GM20000 (cell line): ENCODE results near the gene TFCP2L1.

Experiments used
- DNase-seq: peaks from one replicate; pipeline ENCODE4 v3.0.0; 2012; ENCODE audit warnings: low spot score
- CTCF ChIP-seq: IDR thresholded peaks from 2 replicates; pipeline ENCODE4 v1.5.1; 2012; ENCODE audit warnings: mild to moderate bottlenecking, control low read depth; ENCODE audit errors: extremely low read depth, missing control alignments

TFCP2L1 gene

GRCh38 chr2:121287146-121287798 is 2.3 kb upstream of the TFCP2L1 start:
- TF ChIP-seq CTCF = no peak
- no peak for DNase-seq

- no peak for TF ChIP-seq CTCF
- DNase-seq = no peak
These were observed 1.5 kb upstream of the TFCP2L1 start for GRCh38 chr2:121286506-121286905.

DNA sequence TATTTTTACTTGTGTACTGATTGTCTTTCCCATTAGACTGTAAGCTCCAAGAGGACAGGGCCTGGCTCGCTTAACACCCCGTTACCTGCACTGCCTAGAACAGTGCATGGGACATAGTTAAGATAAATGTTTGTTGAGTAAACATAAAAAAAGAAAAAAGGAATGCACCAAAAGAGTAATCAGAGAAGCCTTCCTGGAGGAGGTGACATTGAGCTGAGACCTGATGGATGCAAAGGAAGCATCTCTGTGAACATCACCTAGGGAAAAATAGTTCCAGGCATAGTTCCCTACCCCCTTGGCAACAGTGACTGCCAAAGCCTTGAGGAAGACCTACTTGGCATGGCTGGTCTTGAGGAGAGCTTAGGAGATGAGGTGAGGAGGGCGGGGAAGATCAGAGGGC is 924 bp upstream of the TFCP2L1 start:
- no peak for TF ChIP-seq CTCF
- no peak for DNase-seq

DNA sequence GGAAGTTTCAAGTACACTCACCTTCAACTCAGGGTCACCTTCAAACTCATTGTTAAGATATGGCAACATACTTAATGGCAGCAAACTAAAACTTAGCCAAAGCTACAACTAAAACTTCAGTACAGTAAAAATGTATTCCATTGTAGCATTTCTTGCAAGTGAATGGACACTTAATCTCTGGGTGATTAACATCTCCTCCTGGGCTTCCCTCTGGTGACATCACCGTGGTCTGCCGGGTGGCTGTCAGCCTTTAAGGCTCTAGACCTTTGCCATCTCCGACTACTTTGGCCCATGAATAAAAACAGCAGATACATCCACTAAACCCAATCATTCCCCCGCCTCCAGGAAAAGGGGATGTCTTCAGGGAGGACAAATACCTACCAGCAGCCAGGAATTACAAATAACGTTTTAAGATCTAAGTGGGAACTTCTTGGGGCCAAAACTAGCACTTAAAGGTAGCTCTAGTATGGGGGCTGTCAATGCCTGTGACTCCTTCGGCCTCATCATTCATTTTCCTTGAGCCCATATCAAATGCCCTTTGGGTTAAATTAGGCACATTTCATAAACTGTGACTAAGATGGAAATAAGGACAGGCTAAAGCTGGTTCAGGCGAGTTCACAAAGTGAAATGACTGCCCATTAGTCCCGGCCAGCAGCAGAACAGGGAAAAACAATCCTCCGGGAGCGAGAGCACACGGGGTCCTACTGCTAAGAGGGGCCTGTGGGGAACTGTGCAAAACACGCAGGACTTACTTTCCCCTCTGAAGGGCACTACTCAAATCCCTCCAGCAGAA is 1.1 kb downstream of the TFCP2L1 start:
- TF ChIP-seq CTCF = no peak
- DNase-seq = peak; percentile 34

DNA sequence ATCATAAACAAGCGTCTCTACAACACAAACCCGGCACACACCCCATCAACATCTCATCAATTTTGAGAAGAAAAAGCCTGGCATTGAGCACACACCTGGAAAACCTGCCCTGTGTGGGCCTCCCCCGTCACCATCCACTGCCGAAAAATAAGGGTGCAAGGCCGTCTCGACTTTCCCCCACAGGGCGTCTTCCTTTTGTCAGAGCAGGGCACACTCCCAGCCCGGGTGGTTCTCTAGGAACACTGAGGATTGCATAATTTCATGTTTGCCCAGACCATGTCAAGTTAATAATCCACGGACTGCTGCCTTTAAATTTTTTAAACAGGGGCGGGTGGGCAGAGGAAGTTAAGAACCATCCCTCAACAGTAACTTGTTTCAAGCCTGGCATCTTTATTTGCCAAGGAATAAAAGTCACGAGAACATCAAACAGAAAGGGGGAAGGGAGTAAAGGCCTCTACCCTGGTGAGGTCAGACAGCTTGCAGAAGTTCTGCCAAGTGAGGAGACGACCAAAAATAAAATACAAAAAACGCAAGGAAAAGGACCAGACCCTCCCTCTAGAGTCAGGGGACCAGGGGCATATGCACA is 2.1 kb downstream of the TFCP2L1 start:
- DNase-seq = no peak
- no peak for TF ChIP-seq CTCF

DNA sequence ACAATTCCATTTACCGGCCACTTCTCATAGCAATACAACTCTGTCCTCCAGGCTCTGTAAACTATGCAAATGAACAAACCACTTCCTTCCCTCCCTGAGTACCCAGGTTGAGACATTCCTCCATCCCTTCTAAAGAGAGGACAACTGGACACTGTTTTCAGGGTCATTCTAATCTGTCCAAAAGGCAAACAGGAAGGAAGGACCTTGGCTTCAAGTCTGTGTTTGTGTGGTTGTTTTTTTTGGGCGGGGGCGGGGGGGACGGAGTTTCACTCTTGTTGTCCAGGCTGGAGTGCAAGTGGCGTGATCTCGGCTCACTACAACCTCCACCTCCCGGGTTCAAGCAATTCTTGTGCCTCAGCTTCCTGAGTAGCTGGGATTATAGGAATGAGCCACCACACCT is 3.3 kb downstream of the TFCP2L1 start:
- no peak for TF ChIP-seq CTCF
- no peak for DNase-seq

GRCh38 chr2:121281107-121281506 is 3.9 kb downstream of the TFCP2L1 start:
- DNase-seq = no peak
- no peak for TF ChIP-seq CTCF
